Umbilical cord (tissue), 1 donor: ENCODE results near the gene PAX5. TPM values are rescaled to one million over a fixed set of nuclear protein-coding genes. Genes with fewer than 3 reads are reported as not detected.

Source experiments
- total RNA-seq: library from RNA; depleted of rRNA; stranded (reverse); fragments of >200 nt; gene quantifications from one replicate; pipeline ENCODE4 v1.2.3, GENCODE V29; 2014; ENCODE audit warnings: low replicate concordance; ENCODE audit not compliant: insufficient read depth

PAX5 gene
- total RNA-seq, 1 donor from 2014 or later = 2.6 TPM

Other genes starting within 250 kb of the PAX5 start
- 34.7 TPM for gene ZCCHC7, start 86.3 kb upstream of the PAX5 start, total RNA-seq